ENCODE measurements around the gene TSPAN11. TPM values are rescaled to one million over a fixed set of nuclear protein-coding genes. Genes with fewer than 3 reads are reported as not detected.

TSPAN11 gene
- total RNA-seq, 1 experiment from 2014 or later: not detected

- H3K9me3 ChIP-seq: no peaks in the 10 kb centered on the region
- Mint-ChIP-seq H3K36me3 (ENCODE audit: insufficient read depth, unreplicated experiment) (no peaks in the 10 kb centered on the region), H3K4me1 (ENCODE audit: low read depth, unreplicated experiment) (no peaks in the 10 kb centered on the region), H3K27me3 (ENCODE audit: insufficient read depth, unreplicated experiment) (peaks cover 7% of the 10 kb centered on the region), H3K9me3 (ENCODE audit: unreplicated experiment) (no peaks in the 10 kb centered on the region), H3K4me3 (ENCODE audit: unreplicated experiment) (no peak overlapping the region), H3K27ac (ENCODE audit: unreplicated experiment) (no peak overlapping the region)
- no TSS peak for BruUV-seq (replicated peaks)
- ChIA-PET CTCF (interaction anchor here (1.1 kb wide), 1 partner anchor 15 kb away, joined by 4 read pairs; no protein-coding TSS in a partner anchor), POLR2A (no interaction called here)
- DNase-seq: no peak
- H3K36me3 ChIP-seq (ENCODE audit: control insufficient read depth, insufficient read depth, low read length): no peaks in the 10 kb centered on the region
- no peak overlapping the region for H3K4me3 ChIP-seq (ENCODE audit: low read depth, low read length)
- intact Hi-C loops (cut with micrococcal nuclease; ENCODE audit: unreplicated experiment): no loop called here
- H3K4me1 ChIP-seq: no peaks in the 10 kb centered on the region
- no peaks in the 10 kb centered on the region for H3K27me3 ChIP-seq (replicated peaks; ENCODE audit: control insufficient read depth, insufficient read depth, low read length)
- no peak for TF ChIP-seq CTCF (IDR thresholded peaks at IDR 0.05; ENCODE audit: insufficient read depth in 1 of 2, low read depth in 1 of 2, low read length in 1 of 2, severe bottlenecking in 1 of 2, unreplicated experiment in 1 of 2)
Measured at GRCh38 chr12:31037931-31038330, 111.4 kb downstream of the TSPAN11 start.

GRCh38 chr12:31041033-31041564 lies 114.6 kb downstream of the TSPAN11 start:
- H3K27ac Mint-ChIP-seq (ENCODE audit: unreplicated experiment): no peak overlapping the region
- TF ChIP-seq CTCF (IDR thresholded peaks at IDR 0.05; ENCODE audit: insufficient read depth in 1 of 2, low read depth in 1 of 2, low read length in 1 of 2, severe bottlenecking in 1 of 2, unreplicated experiment in 1 of 2): no peak
- no peaks in the 10 kb centered on the region for H3K9me3 Mint-ChIP-seq (ENCODE audit: unreplicated experiment)
- no peaks in the 10 kb centered on the region for H3K4me1 Mint-ChIP-seq (ENCODE audit: low read depth, unreplicated experiment)
- intact Hi-C loops (cut with micrococcal nuclease; ENCODE audit: unreplicated experiment): no loop called here
- no peaks in the 10 kb centered on the region for H3K36me3 ChIP-seq (ENCODE audit: control insufficient read depth, insufficient read depth, low read length)
- no peaks in the 10 kb centered on the region for H3K36me3 Mint-ChIP-seq (ENCODE audit: insufficient read depth, unreplicated experiment)
- ChIA-PET CTCF (no interaction called here), POLR2A (no interaction called here)
- no peaks in the 10 kb centered on the region for H3K9me3 ChIP-seq
- peaks cover 2% of the 10 kb centered on the region for H3K27me3 Mint-ChIP-seq (ENCODE audit: insufficient read depth, unreplicated experiment)
- no peaks in the 10 kb centered on the region for H3K27me3 ChIP-seq (replicated peaks; ENCODE audit: control insufficient read depth, insufficient read depth, low read length)
- BruUV-seq (replicated peaks): no TSS peak
- no peak overlapping the region for H3K4me3 ChIP-seq (ENCODE audit: low read depth, low read length)
- H3K4me1 ChIP-seq: no peaks in the 10 kb centered on the region
- no peak overlapping the region for H3K4me3 Mint-ChIP-seq (ENCODE audit: unreplicated experiment)
- DNase-seq: no peak

Other genes with a start within 250 kb of the TSPAN11 start
- 50.4 and 56.6 TPM in 2 replicates for gene IPO8, start 230.9 kb upstream of the TSPAN11 start, total RNA-seq (2022)
- 19.6 and 21.7 TPM in 2 replicates for gene CAPRIN2, start 171.8 kb upstream of the TSPAN11 start, total RNA-seq (2022)
- gene DDX11, start 147.1 kb downstream of the TSPAN11 start, total RNA-seq (2022): 175 and 200 TPM in 2 replicates